Gastroesophageal sphincter (tissue), 4 donors: ENCODE measurements around the gene RAPGEF3. TPM values are rescaled to one million over a fixed set of nuclear protein-coding genes. Genes with fewer than 3 reads are reported as not detected.

Experiments used
- ATAC-seq: fragments of 150-250 bp; one replicate; pipeline ENCODE4 v1.9.1; 2016; ENCODE audit warnings: mild to moderate bottlenecking, moderate library complexity
- H3K27ac ChIP-seq, 4 donors: fragments of 200-600 bp; sonication (generic) in 3 of 4; 1 replicate in 3 of 4; 2 replicates in 1 of 4; pipeline ENCODE4 v1.5.1; 2016 to 2019
- H3K27me3 ChIP-seq: fragments of 200-600 bp; sonication (generic); one replicate; pipeline ENCODE4 v1.5.1; 2019
- H3K36me3 ChIP-seq, 2 donors: fragments of 200-600 bp; sonication (generic); one replicate each; pipeline ENCODE4 v1.5.1; 2019; ENCODE audit warnings: control low read depth in 1 of 2
- H3K4me1 ChIP-seq, 3 donors: fragments of 200-600 bp; sonication (generic); 1 replicate in 2 of 3; 2 replicates in 1 of 3; pipeline ENCODE4 v1.5.1; 2016 to 2019; ENCODE audit warnings: control low read depth in 2 of 3
- H3K4me3 ChIP-seq, 2 donors: fragments of 200-600 bp; sonication (generic); one replicate each; pipeline ENCODE4 v1.5.1; 2019; ENCODE audit warnings: mild to moderate bottlenecking in 1 of 2, moderate library complexity in 1 of 2
- H3K9me3 ChIP-seq, 3 donors: fragments of 200-600 bp; sonication (generic); one replicate each; pipeline ENCODE4 v1.5.1; 2017 to 2019; ENCODE audit warnings: control low read depth in 2 of 3
- EP300 ChIP-seq: sonication (generic); formaldehyde crosslinking; IDR thresholded peaks from one replicate; pipeline ENCODE4 v1.6.1; 2017; ENCODE audit warnings: antibody characterized with exemption, mild to moderate bottlenecking
- POLR2A ChIP-seq, 2 donors: fragments of 450-650 bp; IDR thresholded peaks; one replicate each; pipeline ENCODE4 v1.6.1; 2017; ENCODE audit warnings: antibody characterized with exemption in 2 of 2, mild to moderate bottlenecking in 2 of 2, moderate library complexity in 1 of 2
- POLR2AphosphoS5 ChIP-seq: sonication (generic); formaldehyde crosslinking; IDR thresholded peaks from one replicate; pipeline ENCODE4 v1.6.1; 2017; ENCODE audit warnings: antibody characterized with exemption
- WGBS, 2 donors: methylation state at CpG; one replicate each; pipeline ENCODE4 v1.1.5; 2018; ENCODE audit warnings: low coverage in 1 of 2; 5-methylcytosine and 5-hydroxymethylcytosine counted together
- total RNA-seq, 4 donors: library from RNA; depleted of rRNA; stranded (reverse); fragments of >200 nt; gene quantifications; one replicate each; pipeline ENCODE4 v1.1.0, GENCODE V29; 2016
- TF ChIP-seq, protein P1 (sequence below), 4 experiments: fragments of 200-600 bp in 2 of 4; fragments of 450-650 bp in 2 of 4; sonication (generic) in 1 of 4; IDR thresholded peaks; one replicate each; pipeline ENCODE4 v1.5.1; 2017 to 2019; ENCODE audit warnings: antibody characterized with exemption in 4 of 4, mild to moderate bottlenecking in 2 of 4, moderate library complexity in 2 of 4

RAPGEF3 gene
- total RNA-seq, 4 donors from 2014 or later, result 19.3 to 56.8 (median 25.5) TPM

DNA sequence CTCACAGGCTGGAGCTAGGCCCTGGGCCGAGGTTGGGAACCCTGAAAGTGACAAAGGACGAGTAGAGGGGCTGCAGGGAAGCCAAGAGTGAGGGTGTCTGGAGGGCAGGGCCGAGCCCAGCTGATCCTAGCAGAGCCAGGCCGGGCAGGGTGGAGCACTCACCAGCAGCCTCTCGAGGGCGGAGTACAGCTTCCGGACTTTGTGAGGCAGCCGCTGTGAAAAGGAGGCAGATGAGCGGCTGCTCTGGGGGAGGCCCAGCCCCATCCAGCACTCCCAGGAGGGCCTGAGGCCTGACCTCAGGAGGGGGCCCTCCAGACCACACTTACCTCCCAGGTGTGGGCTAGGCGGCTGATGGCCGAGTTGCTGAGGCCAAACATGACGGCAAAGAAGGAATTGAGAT, 18.7 kb downstream of the RAPGEF3 start:
- Histone ChIP-seq H3K9me3 (no peaks in the 10 kb centered on the region), H3K27ac (peak overlapping the region in 3 of 4 donors; percentile 8 to 84 (median 53)), H3K4me1 (peaks cover 13 to 70% (median 49%) of the 10 kb centered on the region in 3 donors), H3K36me3 (no peaks in the 10 kb centered on the region), H3K4me3 (no peak overlapping the region), H3K27me3 (no peaks in the 10 kb centered on the region)
- WGBS, 2 donors, result 92% methylated on average over 2 of the region's 12 CpGs; no CpG with 5 or more reads in 1 of the 2 donors
- TF ChIP-seq EP300 (no peak), POLR2AphosphoS5 (no peak), POLR2A (IDR thresholded peaks at IDR 0.05) (no peak)
- TF ChIP-seq, protein P1, sequence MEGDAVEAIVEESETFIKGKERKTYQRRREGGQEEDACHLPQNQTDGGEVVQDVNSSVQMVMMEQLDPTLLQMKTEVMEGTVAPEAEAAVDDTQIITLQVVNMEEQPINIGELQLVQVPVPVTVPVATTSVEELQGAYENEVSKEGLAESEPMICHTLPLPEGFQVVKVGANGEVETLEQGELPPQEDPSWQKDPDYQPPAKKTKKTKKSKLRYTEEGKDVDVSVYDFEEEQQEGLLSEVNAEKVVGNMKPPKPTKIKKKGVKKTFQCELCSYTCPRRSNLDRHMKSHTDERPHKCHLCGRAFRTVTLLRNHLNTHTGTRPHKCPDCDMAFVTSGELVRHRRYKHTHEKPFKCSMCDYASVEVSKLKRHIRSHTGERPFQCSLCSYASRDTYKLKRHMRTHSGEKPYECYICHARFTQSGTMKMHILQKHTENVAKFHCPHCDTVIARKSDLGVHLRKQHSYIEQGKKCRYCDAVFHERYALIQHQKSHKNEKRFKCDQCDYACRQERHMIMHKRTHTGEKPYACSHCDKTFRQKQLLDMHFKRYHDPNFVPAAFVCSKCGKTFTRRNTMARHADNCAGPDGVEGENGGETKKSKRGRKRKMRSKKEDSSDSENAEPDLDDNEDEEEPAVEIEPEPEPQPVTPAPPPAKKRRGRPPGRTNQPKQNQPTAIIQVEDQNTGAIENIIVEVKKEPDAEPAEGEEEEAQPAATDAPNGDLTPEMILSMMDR (IDR thresholded peaks at IDR 0.05), result no peak
- no peak for ATAC-seq

DNA sequence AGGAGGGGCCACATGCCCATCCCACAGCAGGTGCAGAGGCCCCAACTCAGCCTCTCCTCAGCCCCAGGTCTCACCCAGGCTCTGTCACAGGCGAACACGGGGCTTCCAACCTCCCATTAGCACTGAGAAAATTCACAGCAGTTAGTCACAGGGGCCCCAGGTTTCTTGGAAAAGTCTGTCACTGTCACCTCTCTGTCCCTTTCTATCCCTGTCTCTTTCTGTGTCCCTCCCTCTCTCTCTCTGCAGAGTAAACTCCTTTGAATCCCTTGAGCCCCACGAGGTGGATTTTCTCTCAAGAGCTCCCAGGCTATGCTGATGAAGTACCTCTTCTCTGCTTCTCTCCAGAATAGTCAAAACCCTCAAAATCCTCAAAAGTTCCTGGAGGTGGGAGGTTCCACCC, 19.4 kb downstream of the RAPGEF3 start:
- ATAC-seq, result no peak

DNA sequence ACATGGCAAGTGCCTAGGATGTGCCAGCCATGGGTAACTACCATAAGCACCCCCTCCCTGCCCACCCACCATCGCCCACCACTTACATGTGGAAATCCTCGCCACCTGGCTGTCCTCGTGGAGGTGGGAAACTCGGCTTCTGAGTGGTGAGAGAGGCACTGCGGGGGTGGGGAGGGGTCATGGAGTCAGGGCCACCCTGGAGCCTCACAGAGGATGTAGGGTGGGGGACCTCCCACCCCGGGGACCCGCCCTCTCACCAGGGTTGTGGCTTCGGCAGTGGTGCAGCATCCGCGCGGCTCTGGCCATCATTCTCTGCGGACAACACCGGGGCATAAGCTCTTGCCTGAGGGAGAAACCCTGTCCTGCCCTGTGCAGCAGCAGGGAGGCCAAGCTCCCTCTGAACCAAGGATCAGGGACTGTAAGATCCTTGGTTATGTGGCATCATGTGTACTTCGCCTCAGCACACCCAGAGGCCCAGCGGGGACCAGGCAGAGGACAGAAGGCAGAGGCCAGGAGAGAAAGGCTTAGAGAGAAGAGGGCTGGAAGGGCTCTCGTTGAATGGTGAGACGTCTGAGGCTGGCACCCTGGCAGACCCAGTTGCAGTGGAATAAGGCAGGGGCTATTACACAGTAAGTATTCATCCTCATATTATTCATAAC, 20.6 kb downstream of the RAPGEF3 start:
- H3K9me3 ChIP-seq, result no peaks in the 10 kb centered on the region
- H3K27me3 ChIP-seq, result no peaks in the 10 kb centered on the region
- peak overlapping the region; percentile 22 to 87 (median 82) for H3K27ac ChIP-seq
- no peak for ATAC-seq
- H3K36me3 ChIP-seq, result no peaks in the 10 kb centered on the region
- 79 to 81% methylated on average over 2 to 5 of the region's 17 CpGs for WGBS, 2 donors
- no peak overlapping the region for H3K4me3 ChIP-seq
- TF ChIP-seq POLR2AphosphoS5 (no peak), EP300 (no peak), POLR2A (IDR thresholded peaks at IDR 0.05) (no peak)
- TF ChIP-seq, protein P1 (IDR thresholded peaks at IDR 0.05), result no peak
- H3K4me1 ChIP-seq, result peaks cover 13 to 82% (median 52%) of the 10 kb centered on the region in 3 donors

More for the DNA sequence above, 19.4 kb downstream of the RAPGEF3 start:
- H3K27me3 ChIP-seq, result no peaks in the 10 kb centered on the region
- peaks cover 13 to 77% (median 49%) of the 10 kb centered on the region in 3 donors for H3K4me1 ChIP-seq
- H3K9me3 ChIP-seq, result no peaks in the 10 kb centered on the region
- H3K27ac ChIP-seq, result peak overlapping the region in 3 of 4 donors; percentile 52 to 84 (median 79)
- H3K4me3 ChIP-seq, result no peak overlapping the region
- WGBS, 2 donors, result 89% methylated on average over 1 of the region's 3 CpGs; no CpG with 5 or more reads in 1 of the 2 donors
- no peaks in the 10 kb centered on the region for H3K36me3 ChIP-seq
- TF ChIP-seq, protein P1 (IDR thresholded peaks at IDR 0.05), result no peak
- TF ChIP-seq POLR2AphosphoS5, result no peak
- TF ChIP-seq EP300, result no peak
- TF ChIP-seq POLR2A (IDR thresholded peaks at IDR 0.05), result no peak

DNA sequence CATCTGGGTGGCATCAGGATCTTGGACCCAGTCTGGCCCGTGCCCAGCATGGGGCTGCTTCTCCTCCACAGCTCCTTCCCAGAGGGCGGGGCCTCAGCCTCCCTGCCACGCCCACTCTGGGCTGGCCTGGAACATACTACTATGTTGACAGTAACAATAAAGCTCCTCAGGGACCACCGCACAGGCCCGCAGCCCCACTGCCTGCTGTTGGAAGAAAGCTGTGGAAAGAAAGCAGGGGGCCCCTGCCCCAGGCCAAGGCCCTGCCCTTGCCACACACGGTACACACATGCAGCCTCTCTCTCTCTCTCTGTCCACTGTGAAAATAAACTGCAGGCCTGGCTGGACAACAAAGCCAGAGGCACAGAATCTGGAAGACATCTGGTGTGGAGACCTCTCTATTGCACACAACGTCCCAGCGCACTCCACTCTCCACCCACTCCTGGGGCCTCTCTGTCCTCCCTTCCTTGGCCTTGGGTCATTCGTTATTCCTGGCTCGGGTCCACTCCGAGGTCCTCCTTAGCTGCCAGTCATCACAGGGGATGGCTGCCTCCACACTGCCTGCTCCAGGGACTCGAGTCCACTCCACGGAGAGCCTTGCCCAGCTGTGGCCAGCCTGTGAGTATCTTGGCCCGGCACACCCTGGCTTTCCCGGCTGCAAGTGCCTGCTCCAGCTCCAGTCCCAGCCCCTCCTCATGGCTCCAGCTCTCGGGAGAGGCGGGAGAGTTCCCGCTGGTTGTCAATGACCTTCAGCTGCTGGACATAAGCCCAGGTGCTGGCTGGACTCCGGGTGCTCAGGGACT, 21.6 kb downstream of the RAPGEF3 start:
- Histone ChIP-seq H3K27ac (peak overlapping the region; percentile 74 to 87 (median 82)), H3K9me3 (no peaks in the 10 kb centered on the region), H3K4me1 (peaks cover 13 to 82% (median 52%) of the 10 kb centered on the region in 3 donors), H3K27me3 (no peaks in the 10 kb centered on the region), H3K4me3 (peak overlapping the region in 1 of 2 donors; percentile 17), H3K36me3 (no peaks in the 10 kb centered on the region)
- ATAC-seq, result peak; percentile 82
- WGBS, 2 donors, result 0% methylated on average over 6 of the region's 19 CpGs; no CpG with 5 or more reads in 1 of the 2 donors
- TF ChIP-seq EP300 (no peak), POLR2A (IDR thresholded peaks at IDR 0.05) (no peak), POLR2AphosphoS5 (peak; percentile 77)
- TF ChIP-seq, protein P1 (IDR thresholded peaks at IDR 0.05), result peak in 1 of 4 experiments; percentile 36
